Neuronal stem cell (in vitro differentiated cells): ENCODE data around the gene S1PR2.
A peak's percentile ranks its signal among the peaks of the same experiment; 100 is the strongest.

Experiments
- DNase-seq: peaks from one replicate; pipeline ENCODE4 v3.0.0-alpha.2; 2013; ENCODE audit warnings: low spot score
- H2AFZ ChIP-seq: one replicate; pipeline ENCODE4 v1.6.1; 2013; ENCODE audit warnings: mild to moderate bottlenecking, low read length, inconsistent platforms
- H2AK5ac ChIP-seq: 2 replicates; pipeline ENCODE4 v1.6.1; 2013; ENCODE audit warnings: low read depth, mild to moderate bottlenecking, inconsistent platforms, low read length, moderate library complexity, mixed read lengths
- H2BK120ac ChIP-seq: 2 replicates; pipeline ENCODE4 v1.6.1; 2013; ENCODE audit warnings: low read depth, mild to moderate bottlenecking, inconsistent platforms, low read length, moderate library complexity, mixed read lengths
- H2BK12ac ChIP-seq: one replicate; pipeline ENCODE4 v1.6.1; 2013; ENCODE audit warnings: low read length, inconsistent platforms
- H2BK15ac ChIP-seq: 2 replicates; pipeline ENCODE4 v1.6.1; 2013; ENCODE audit warnings: mild to moderate bottlenecking, low read length, inconsistent platforms, mixed read lengths
- H2BK5ac ChIP-seq: one replicate; pipeline ENCODE4 v1.6.1; 2013; ENCODE audit warnings: inconsistent platforms, mild to moderate bottlenecking, low read length, moderate library complexity
- H3K14ac ChIP-seq: one replicate; pipeline ENCODE4 v1.6.1; 2013; ENCODE audit warnings: low read length, inconsistent platforms
- H3K18ac ChIP-seq: 2 replicates; pipeline ENCODE4 v1.6.1; 2013; ENCODE audit warnings: low read length, inconsistent platforms
- H3K23ac ChIP-seq: 2 replicates; pipeline ENCODE4 v1.6.1; 2013; ENCODE audit warnings: low read depth, mild to moderate bottlenecking, mixed read lengths, low read length, inconsistent platforms; ENCODE audit not compliant: poor library complexity
- H3K27ac ChIP-seq: replicated peaks from 3 replicates; pipeline ENCODE4 v1.5.1; 2013; ENCODE audit warnings: low read length, inconsistent platforms
- H3K27me3 ChIP-seq, 3 experiments: 2 replicates each; pipeline ENCODE4 v1.6.1; 2013; ENCODE audit warnings: low read length in 3 of 3, mild to moderate bottlenecking in 2 of 3, inconsistent platforms in 1 of 3, low read depth in 1 of 3, mixed read lengths in 1 of 3, moderate library complexity in 1 of 3; ENCODE audit not compliant: control insufficient read depth in 3 of 3, insufficient read depth in 3 of 3
- H3K36me3 ChIP-seq, 2 donors: replicated peaks in 1 of 2; 2 replicates each; pipeline ENCODE4 v1.6.1; 2013; ENCODE audit warnings: low read length in 2 of 2; ENCODE audit not compliant: control insufficient read depth in 2 of 2, insufficient read depth in 2 of 2
- H3K4ac ChIP-seq: 2 replicates; pipeline ENCODE4 v1.6.1; 2013; ENCODE audit warnings: inconsistent platforms, mild to moderate bottlenecking, low read length, moderate library complexity
- H3K4me1 ChIP-seq, 2 donors: 1 replicate in 1 of 2; 2 replicates in 1 of 2; pipeline ENCODE4 v1.6.1; 2013; ENCODE audit warnings: low read length in 2 of 2, low read depth in 1 of 2; ENCODE audit not compliant: control insufficient read depth in 2 of 2, insufficient read depth in 1 of 2
- H3K4me2 ChIP-seq: one replicate; pipeline ENCODE4 v1.6.1; 2013; ENCODE audit warnings: mild to moderate bottlenecking, low read length, inconsistent platforms; ENCODE audit not compliant: insufficient read depth, poor library complexity, severe bottlenecking
- H3K4me3 ChIP-seq, 2 donors: 2 replicates each; pipeline ENCODE4 v1.5.1; 2013; ENCODE audit warnings: low read length in 2 of 2, mild to moderate bottlenecking in 2 of 2, inconsistent platforms in 1 of 2, moderate library complexity in 1 of 2
- H3K79me1 ChIP-seq: one replicate; pipeline ENCODE4 v1.6.1; 2013; ENCODE audit warnings: low read depth, mild to moderate bottlenecking, inconsistent platforms, low read length, moderate library complexity
- H3K9ac ChIP-seq: one replicate; pipeline ENCODE4 v1.6.1; 2013; ENCODE audit warnings: mild to moderate bottlenecking, low read depth, low read length, inconsistent platforms; ENCODE audit not compliant: poor library complexity
- H3K9me3 ChIP-seq, 2 donors: replicated peaks in 1 of 2; 2 replicates each; pipeline versions ENCODE3 to v1.6.1; 2013; ENCODE audit warnings: low read length in 2 of 2, mild to moderate bottlenecking in 2 of 2, inconsistent platforms in 1 of 2, low read depth in 1 of 2, mixed read lengths in 1 of 2, moderate library complexity in 1 of 2; ENCODE audit not compliant: control insufficient read depth in 2 of 2, insufficient read depth in 1 of 2
- H4K8ac ChIP-seq: one replicate; pipeline ENCODE4 v1.6.1; 2013; ENCODE audit warnings: low read depth, mild to moderate bottlenecking, inconsistent platforms, low read length, moderate library complexity
- H4K91ac ChIP-seq: one replicate; pipeline ENCODE4 v1.6.1; 2013; ENCODE audit warnings: low read length, low read depth, mild to moderate bottlenecking, inconsistent platforms; ENCODE audit not compliant: poor library complexity
- WGBS, 2 donors: extraction: QIAGEN DNeasy Blood & Tissue Kit; methylation state at CpG; one replicate each; pipeline ENCODE4 v1.1.7; 2013; ENCODE audit warnings: missing lambda C conversion rate in 2 of 2, mixed read lengths in 1 of 2; ENCODE audit not compliant: insufficient read length in 2 of 2, insufficient replicate concordance in 1 of 2; ENCODE audit errors: extremely low coverage in 2 of 2; 5-methylcytosine and 5-hydroxymethylcytosine counted together

The S1PR2 gene

DNA sequence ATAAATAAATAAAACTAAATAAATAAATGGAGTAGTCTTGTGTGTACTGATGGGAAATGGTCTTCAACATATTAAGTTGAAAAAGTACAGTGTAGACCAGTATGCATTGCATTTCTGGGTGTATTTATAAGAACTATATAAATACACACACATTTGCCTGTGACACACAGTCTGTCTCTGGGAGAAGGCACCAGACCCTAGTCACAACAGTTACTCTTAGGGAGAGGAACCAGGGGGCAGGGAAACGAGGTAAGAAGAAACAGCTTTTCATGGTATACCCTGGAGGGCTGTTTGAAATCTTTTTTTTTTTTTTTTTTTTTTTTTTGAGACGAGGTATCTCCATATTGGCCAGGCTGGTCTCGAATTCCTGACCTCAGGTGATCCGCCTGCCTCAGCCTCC lies 2.8 kb upstream of the S1PR2 start:
- no peak overlapping the region for H2BK12ac ChIP-seq
- no CpG with 5 or more reads among the region's 4 CpGs for WGBS, 2 donors

DNA sequence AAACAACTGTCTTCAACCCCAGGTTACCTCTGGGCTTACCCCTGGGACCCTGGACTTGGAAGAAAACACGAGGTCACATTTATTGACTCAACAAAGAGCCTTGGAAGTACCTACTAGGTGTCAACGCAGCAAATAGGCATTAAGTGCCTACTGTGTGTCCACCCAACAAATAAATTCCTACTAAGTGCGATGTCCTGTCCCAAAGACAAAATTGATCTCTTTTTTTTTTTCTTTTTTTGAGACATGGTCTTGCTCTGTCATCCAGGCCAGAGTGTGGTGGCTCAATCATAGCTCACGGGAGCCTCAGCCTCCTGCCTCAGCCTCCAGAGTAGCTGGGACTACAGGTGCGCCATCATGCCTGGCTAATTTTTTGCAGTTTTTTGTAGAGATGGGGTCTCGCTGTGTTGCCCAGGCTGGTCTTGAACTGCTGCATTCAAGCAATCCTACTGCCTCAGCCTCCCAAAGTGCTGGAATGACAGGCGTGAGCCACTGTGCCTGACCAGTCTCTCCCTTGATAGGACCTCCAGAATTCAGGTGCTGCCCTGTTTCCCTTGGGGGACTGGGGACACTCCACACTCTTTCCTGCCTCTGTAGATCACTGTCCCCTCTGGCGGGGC lies 589 bp upstream of the S1PR2 start:
- Histone ChIP-seq H3K36me3 (peaks cover 0 to 4% of the 10 kb centered on the region in 2 donors), H2BK15ac (peak overlapping the region; percentile 45), H3K9ac (no peak overlapping the region), H3K27ac (no peak overlapping the region), H3K79me1 (peaks cover 14% of the 10 kb centered on the region), H2BK5ac (no peak overlapping the region), H4K8ac (no peak overlapping the region), H3K4me1 (peaks cover 8 to 22% of the 10 kb centered on the region in 2 donors), H3K4ac (no peak overlapping the region), H3K27me3 (no peaks in the 10 kb centered on the region), H3K23ac (no peak overlapping the region), H2BK12ac (peak overlapping the region; percentile 34), H3K18ac (no peak overlapping the region), H3K4me3 (peak overlapping the region; percentile 57 to 92), H3K4me2 (peak overlapping the region; percentile 91), H3K14ac (no peak overlapping the region), H2AK5ac (peak overlapping the region; percentile 47), H3K9me3 (no peaks in the 10 kb centered on the region), H4K91ac (peak overlapping the region; percentile 30), H2BK120ac (no peak overlapping the region), H2AFZ (peak overlapping the region; percentile 98)
- WGBS, 2 donors: no CpG with 5 or more reads among the region's 8 CpGs
- no peak for DNase-seq

More for the DNA sequence above, 2.8 kb upstream of the S1PR2 start:
- Histone ChIP-seq H3K79me1 (peaks cover 9% of the 10 kb centered on the region), H2BK15ac (no peak overlapping the region), H3K36me3 (no peaks in the 10 kb centered on the region), H3K4ac (no peak overlapping the region), H2BK120ac (no peak overlapping the region), H3K18ac (no peak overlapping the region), H3K23ac (no peak overlapping the region), H3K27me3 (no peaks in the 10 kb centered on the region), H3K9me3 (no peaks in the 10 kb centered on the region), H2AFZ (no peak overlapping the region), H4K91ac (no peak overlapping the region), H4K8ac (no peak overlapping the region), H3K27ac (no peak overlapping the region), H3K14ac (no peak overlapping the region), H3K9ac (no peak overlapping the region), H3K4me2 (no peak overlapping the region), H3K4me3 (no peak overlapping the region), H3K4me1 (peaks cover 4 to 16% of the 10 kb centered on the region in 2 donors), H2AK5ac (no peak overlapping the region), H2BK5ac (no peak overlapping the region)
- DNase-seq: no peak

DNA sequence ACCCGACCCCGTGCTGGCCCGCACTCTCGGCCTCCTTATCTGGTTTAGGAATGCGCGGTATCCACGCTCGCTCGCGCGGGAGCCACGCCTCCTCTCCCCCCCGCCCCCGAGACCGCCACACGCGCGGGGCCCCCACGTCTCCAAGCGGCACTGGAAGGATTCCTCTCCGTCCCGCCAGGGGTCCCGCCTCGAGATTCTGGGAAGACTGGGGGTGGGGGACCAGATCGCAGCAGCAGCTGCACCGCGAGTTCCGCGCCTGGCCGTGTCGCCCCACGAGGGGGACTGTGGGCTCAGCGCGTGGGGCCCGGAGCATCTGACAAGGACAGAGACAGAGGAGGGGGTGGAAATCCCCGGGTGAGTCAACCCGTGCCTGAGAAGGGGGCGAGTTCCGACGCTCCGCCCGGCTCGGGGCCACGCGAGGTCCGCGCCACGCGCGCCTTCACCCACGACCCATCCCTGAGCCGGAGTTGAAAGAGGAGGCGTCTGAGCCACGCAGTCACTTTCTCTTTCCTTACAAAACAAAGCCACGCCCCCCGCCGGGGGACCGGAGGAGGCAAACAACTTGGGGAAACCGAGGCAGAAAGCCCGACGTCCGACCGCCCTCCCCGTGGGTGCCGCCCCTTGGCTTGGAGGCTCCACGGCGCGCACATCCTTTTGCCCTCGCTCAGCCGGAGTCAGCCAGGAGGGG lies 814 bp downstream of the S1PR2 start:
- H2BK5ac ChIP-seq: peak overlapping the region; percentile 96
- H2AFZ ChIP-seq: peak overlapping the region; percentile 98
- no peaks in the 10 kb centered on the region for H3K27me3 ChIP-seq
- H3K18ac ChIP-seq: peak overlapping the region; percentile 100
- H3K4me3 ChIP-seq: peak overlapping the region; percentile 92
- no peaks in the 10 kb centered on the region for H3K9me3 ChIP-seq
- peak overlapping the region; percentile 89 for H2BK15ac ChIP-seq
- no peak overlapping the region for H4K8ac ChIP-seq
- peak; percentile 64 for DNase-seq
- peaks cover 0 to 4% of the 10 kb centered on the region in 2 donors for H3K36me3 ChIP-seq
- H3K9ac ChIP-seq: peak overlapping the region; percentile 93
- peaks cover 14% of the 10 kb centered on the region for H3K79me1 ChIP-seq
- peak overlapping the region; percentile 95 for H3K23ac ChIP-seq
- peak overlapping the region; percentile 97 for H3K4ac ChIP-seq
- H4K91ac ChIP-seq: peak overlapping the region; percentile 95
- H2BK12ac ChIP-seq: peak overlapping the region; percentile 1
- H3K14ac ChIP-seq: peak overlapping the region; percentile 5
- H3K4me2 ChIP-seq: peak overlapping the region; percentile 91
- WGBS, 2 donors: no CpG with 5 or more reads among the region's 70 CpGs
- H2BK120ac ChIP-seq: no peak overlapping the region
- H3K27ac ChIP-seq: peak overlapping the region; percentile 84
- peaks cover 13 to 18% of the 10 kb centered on the region in 2 donors for H3K4me1 ChIP-seq
- peak overlapping the region; percentile 100 for H2AK5ac ChIP-seq

DNA sequence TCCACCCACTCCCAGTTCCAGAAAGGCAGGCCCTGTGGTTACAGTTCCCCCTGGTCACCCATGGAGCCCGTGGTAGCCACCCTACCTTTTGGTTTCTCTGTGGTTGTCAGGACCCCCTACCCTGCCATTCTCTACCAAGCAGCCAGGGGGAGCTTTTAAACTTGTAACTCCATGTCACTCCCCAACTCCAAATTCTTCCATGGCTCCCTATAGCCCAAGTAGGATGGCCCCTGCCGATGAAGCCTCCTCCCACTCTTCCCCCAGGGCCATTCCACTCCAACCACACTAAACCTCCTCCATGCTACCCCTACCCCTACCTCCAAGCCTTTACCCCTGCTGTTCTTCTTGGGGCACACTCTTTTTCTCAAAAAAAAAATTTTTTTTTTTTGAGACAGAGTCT lies 2.2 kb downstream of the S1PR2 start:
- H4K8ac ChIP-seq: no peak overlapping the region
- H2BK120ac ChIP-seq: no peak overlapping the region
- H2BK15ac ChIP-seq: no peak overlapping the region
- no peak overlapping the region for H3K14ac ChIP-seq
- H3K4me1 ChIP-seq: peaks cover 13 to 18% of the 10 kb centered on the region in 2 donors
- H3K23ac ChIP-seq: no peak overlapping the region
- H2AK5ac ChIP-seq: no peak overlapping the region
- H4K91ac ChIP-seq: no peak overlapping the region
- H3K18ac ChIP-seq: no peak overlapping the region
- H3K4ac ChIP-seq: no peak overlapping the region
- no peak overlapping the region for H3K9ac ChIP-seq
- H3K79me1 ChIP-seq: peaks cover 21% of the 10 kb centered on the region
- H2BK5ac ChIP-seq: no peak overlapping the region
- DNase-seq: no peak
- H3K36me3 ChIP-seq: peaks cover 7 to 15% of the 10 kb centered on the region in 2 donors
- H3K27me3 ChIP-seq: no peaks in the 10 kb centered on the region
- H3K9me3 ChIP-seq: no peaks in the 10 kb centered on the region
- H3K4me3 ChIP-seq: no peak overlapping the region
- no peak overlapping the region for H2AFZ ChIP-seq
- no peak overlapping the region for H2BK12ac ChIP-seq
- H3K4me2 ChIP-seq: no peak overlapping the region
- no CpG with 5 or more reads among the region's 2 CpGs for WGBS, 2 donors
- H3K27ac ChIP-seq: no peak overlapping the region
